NCI-H128 (cell line): Measurements from ENCODE around the gene ANTXR2.

Experiments used
- DNase-seq: peaks from one replicate; lab custom pipeline; 2025; ENCODE audit not compliant: unreplicated experiment; lab: John Stamatoyannopoulos, UW

ANTXR2 gene

DNA sequence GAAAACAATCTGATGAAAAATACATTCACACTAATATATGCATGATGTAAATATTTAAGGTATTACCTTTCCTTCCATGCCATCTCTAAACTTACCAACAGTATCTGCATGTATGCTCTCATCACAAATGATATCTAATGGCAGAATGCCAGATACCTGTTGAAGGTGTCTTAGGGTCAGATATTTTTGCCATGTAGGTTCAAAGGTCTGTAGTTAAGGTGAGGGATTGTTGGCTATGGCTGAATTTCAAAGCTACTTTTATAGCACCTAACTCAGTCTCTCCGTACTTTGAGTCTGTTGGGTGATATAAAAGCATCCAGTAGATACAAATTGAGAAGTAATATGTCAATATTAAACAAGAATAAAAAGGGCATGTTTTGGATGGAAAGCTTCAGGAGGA, 19.8 kb upstream of the ANTXR2 start:
- DNase-seq: no peak

DNA sequence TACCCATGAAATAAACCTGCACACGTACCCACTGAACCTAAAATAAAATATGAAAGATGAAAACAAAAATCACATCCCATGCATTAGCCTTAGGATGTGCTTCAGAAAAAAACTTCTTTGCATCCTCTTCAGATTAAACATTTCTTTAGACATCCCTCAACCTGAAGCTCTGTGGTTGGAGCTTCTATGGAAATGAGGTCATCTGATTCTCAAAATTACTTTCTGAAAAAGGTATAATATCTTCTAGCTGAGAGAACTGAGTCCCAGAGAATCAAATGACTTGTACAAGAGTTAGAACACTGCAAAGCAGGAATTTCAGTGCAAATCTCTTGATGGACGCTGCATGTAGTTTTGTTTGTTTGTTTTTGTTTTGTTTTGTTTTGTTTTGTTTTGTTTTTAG, 19.1 kb upstream of the ANTXR2 start:
- no peak for DNase-seq

DNA sequence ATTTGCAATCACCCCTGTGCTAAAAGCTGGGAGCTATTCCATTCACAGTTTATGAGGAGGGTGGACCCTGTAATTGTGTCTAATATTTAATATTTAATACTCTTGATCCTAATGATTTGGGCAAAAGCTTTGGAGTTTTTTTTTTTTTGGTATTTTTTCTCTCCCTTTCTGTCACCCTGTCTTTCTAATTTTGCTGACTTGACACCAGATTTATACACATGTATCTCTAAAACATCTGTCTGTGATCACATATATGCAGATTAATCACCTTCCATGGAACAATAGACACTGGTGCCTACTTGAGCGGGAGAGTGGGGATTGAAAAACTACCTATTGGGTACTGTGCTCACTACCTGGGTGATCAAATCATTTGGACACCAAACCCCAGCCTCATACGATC, 18.7 kb upstream of the ANTXR2 start:
- DNase-seq: no peak

DNA sequence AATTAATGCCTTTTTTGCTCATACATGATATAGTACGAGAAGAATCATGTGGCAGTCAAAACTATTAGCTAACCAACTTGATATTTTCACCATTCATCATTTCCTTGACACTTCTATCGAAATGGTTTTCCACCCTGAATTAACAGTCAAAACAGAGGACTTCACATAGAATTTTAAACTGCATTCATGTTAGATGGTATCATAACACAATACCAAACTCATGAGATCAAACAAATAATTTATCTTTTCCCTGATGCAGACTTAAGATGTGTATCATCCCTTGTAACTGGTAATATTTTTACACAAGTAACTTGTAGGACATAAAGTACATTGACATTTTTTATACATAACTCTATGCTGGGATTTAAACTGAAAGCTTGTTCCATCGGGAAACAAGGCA, 18.2 kb upstream of the ANTXR2 start:
- no peak for DNase-seq

DNA sequence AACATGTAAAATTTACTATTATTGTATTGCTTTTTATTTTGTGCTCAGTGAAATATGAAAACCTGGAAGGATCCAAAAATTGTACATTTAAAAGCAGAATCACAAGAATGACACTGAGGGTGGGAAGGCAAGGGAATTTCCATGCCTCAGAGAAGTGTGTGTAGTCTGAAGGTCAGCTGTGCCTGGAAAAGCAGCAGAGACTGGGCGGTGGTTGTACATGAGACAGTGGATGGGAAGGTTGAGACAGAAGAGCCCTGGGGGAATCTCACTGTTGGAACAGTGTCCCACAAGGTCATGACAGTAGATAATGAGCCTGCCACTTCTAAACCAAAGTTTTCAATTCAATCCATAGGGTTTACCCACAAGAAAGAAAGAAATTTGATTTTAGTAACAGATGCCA, 17.1 kb upstream of the ANTXR2 start:
- no peak for DNase-seq

DNA sequence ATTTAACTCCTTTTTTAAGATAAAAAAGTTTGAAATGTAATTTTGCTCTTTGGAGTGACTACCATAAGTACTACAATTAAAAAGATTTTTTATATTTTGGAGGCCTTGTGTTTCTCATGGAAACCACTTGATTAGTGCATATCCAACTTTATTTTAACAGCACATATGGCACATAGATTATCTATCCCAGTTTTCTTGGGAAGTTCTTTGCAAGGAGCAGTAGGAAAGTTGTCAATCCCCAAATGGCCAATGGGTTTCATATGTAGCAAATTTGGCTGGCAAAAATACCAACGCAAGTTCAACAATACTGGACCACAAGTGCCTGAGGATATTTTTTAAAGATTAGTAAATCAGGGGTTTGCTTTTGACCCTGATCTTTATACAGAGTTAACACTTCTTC, 15.4 kb upstream of the ANTXR2 start:
- no peak for DNase-seq

DNA sequence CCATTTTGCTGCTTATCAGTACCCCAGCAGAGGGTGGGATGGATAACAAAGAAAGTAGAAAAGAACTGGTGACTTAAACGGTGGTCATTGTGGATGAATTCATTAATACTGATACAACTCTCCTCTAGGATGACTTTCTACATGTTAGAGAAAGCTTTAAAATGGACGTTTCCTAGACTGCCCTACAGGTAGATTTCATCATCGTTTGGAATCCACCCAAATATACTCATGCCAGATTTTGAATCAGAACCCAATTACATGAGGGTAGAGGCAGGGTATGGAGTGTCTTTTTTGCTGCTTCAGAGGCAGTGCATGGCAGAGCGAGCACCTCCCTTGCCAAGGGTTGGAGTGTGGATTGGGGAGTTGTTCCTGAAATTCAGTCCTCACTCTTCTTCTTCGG, 13.3 kb upstream of the ANTXR2 start:
- DNase-seq: no peak

DNA sequence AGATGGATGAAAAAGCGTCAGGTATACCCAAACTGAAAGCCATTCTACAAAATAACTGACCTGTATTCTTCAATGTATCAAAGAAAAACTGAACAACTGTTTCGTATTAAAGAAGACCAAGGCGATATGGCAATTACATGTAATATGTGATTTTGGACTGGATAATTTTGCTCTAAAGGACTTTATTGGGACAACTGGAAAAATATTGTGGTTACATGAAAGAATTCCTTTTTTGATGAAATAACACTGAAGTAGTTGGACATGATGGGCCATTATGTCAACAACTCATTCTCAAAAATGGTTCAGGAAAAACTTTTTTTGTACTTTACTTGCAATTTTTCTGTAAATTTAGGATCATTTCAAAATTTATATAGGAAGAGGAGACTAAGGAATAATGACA, 12.1 kb upstream of the ANTXR2 start:
- no peak for DNase-seq

DNA sequence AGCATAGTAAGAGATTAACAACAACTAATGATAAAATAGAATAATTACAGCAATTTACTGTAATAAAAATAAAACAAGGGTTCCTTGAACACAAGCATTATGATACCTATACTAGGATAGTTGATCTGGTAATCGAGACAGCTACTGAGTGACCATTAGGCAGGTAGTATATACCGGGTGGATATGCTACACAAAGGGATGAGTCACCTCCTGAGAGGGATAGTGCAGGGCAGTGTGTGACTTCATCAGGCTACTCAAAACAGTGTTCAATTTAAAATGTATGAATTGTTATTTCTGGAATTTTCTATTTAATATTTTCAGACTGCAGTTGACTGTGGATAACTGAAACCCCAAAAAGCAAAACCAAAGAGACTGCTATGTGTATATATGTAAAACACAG, 9.7 kb upstream of the ANTXR2 start:
- no peak for DNase-seq

DNA sequence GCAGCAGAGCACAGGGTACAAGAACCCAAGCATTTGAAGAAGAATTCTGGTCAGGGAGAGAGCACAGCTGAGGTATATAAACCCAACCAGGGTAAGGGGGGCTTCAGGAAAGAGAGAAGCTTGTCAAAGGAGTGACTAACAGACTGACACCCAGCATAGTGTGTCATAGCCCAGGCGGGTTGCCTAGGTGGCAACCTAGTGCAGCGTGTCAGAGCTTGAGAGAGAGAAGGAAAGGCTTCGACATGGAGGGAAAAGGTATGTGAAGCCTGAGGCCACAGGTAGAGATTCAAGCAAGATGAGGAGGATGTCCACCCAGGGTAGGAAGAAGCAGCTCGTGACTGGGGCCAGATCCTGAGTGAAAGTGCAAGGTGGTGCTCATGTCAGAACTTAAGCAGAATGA, 8.5 kb upstream of the ANTXR2 start:
- DNase-seq: no peak

DNA sequence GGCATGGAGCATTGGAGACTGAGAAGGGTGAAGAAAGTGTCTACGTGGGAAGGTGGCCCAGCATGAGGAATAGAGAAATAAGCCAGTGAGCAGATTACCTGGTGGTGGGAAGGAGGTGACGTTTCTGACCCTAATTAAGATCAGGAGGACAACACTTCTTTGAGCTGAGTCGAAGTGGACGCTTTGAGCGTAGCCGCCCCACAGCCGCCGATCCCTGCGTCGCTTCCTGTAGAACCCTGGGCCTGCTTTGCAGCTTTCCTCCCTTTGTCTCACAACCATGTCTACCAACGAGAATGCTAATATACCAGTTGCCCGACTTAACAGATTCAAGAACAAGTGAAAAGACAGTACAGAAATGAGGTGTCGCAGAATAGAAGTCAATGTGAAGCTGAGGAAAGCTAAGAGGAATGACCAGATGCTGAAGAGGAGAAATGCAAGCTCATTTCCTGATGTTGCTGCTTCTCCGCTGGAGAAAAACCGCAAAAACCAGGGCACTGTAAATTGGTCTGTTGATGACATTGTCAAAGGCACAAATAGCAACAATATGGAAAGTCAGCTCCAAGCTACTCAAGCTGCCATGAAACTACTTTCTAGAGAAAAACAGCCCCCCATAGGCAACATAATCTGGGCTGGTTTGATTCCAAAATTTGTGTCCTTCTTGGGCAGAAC, 6.4 kb upstream of the ANTXR2 start:
- DNase-seq: no peak

DNA sequence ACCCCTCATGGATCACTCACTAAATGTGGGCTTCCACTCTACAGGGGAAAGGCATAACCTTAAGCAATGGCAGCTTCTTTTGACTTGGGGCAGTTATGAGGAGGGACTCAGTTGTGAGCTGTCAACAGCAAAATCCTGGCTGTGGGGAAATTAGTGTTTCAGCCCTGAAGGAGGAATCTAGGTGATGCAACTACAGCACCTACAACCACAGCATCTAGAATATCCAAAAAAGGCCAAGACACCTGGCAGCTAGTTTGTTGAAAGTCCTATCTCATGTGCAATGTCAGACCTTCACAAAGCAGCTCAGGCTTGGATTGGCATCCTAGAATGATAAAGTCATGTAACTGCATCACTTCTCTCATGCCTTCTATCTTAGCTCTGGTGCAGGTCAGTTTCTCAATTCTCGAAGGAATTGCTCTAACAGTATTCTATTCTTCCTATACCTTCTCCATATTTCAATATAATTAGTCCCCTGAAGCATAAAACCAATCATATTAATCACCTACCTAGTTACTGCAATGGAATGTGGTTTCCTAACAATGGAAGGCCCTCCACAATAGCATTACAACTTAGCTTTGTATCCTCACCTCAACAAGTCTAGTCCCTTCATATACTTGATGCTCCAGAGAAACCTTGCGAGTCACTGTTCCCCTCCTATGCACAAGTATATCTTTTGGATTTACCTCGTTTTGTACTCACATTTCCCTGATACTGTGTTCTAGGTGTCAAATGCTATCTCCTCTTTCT, 5.5 kb upstream of the ANTXR2 start:
- DNase-seq: no peak

DNA sequence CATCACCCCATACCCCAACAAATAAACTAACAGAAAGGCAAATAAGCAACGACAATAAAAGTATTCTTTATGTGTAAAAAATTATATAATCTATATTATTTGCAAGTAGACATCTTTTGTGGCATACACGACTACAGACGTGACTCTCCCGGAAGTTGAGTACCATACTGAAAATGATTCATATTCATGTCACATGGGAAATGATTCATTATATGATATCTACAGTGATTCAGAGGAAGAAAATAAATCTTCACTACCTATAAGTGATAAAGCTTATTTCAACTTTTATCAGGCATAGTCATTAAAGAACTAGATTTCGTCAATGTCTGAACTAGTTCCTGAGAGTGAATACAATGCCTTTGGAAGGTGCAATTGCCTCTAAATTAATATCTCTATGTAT, 4.6 kb upstream of the ANTXR2 start:
- DNase-seq: no peak

DNA sequence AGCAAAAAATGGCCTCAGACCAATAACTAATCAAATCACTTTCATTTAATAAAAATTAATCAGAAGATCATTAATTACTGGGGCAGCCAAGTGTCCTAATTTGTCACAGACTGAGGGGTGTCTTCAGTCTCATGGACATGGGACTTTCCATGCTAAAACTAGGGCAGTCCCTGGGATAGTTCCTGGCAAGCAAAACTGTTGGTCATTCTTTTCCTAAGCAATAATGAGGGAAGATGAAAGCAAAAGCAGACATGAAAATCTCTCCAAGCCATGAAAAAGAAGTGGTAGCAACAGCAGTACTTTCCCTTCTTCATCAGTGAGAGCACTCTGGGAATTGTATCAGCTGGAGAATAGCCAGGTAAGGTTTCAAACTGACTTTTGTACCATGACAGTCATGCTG, 3.7 kb upstream of the ANTXR2 start:
- DNase-seq: no peak

DNA sequence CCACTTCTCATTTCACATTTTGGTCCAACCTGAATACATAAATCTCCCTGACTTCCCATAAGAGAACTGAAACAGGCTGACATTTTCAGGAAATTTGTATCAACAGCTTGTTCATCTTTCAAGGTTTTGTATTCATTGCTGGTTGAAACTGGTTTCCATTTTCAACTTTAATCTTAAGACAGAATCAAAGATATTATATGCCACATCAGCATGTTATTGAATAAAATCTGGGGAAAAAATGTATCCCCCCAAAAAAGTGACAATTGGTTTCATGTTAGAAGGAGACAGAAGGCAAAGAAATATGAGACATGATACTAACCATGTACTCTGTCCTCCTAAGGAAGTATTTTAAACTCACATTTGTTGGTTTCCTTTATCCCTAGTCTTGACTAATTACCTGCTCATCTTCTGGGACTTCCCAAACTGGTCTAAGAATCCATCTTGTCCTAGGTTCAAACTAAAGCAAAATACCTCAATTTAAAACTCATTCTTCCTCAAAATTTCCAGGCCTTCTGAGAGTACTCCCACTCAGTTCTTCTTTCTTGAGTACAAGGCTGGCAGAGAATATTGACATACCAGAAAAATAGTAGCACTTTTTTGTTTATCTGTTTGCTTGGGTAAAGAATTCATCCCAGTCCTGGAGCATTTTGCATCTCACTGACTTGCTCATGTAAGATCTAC, 3.1 kb upstream of the ANTXR2 start:
- DNase-seq: no peak

DNA sequence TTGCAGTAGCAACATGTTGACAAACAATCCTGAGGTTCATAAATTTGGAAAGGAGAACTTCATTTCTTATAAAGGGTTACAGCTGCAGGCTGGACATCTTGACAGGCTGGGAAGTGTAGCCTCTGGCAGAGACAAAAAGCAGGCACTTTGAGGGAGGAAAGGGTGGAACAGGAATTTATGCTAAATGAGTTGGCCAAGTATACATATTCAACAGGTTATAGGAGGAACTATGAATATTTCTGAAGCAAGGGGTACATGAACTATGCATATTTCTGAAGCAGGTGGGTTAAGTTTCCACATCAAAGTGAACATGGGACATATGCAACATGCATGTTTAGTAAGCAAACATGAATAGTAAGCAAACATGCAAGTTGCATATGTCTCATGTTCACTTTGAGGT, 1.6 kb upstream of the ANTXR2 start:
- no peak for DNase-seq

DNA sequence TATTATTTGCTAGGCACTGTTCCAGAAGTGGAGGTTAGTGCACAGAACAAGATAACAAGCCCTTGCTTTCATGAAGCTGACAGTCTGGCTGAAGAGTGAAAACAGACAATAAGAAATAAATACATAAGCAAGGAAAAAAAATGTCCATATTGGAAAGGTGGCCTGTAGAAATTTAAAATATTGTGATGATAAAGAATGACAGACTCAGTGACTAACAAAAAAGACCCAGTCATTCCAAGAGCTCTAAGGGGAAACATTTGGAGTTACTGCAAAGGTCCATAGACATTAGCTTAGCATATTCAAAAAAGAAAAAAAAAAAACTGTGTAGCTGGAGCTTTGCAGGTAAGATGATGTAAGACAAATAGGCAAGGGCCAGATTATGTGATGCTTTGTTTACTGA, 1.0 kb upstream of the ANTXR2 start:
- DNase-seq: no peak

DNA sequence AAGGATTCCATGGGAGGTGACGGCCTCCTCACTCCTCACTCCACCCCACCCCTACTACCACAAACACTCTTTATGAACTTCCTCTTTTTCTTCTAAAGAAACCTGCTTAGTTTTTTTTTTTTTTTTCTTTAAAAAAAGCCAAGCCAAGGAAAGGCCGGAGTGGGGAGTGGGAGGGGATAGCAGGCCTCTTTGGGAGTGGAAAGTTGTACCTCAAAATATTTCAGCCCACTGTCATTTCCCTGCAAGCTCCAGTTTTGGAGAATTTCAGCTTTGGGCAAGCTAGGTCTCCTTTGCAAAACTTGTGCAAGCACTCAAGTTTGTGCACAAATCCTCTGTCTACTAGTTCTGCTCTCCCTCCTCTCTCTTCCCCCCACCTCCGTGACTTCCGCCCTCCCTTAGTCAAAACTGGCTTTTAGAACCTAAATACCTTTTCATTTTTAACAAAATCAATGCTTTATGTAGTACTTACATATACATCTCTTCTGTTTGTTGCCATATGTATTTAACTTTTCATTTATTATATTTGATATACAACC, 512 bp upstream of the ANTXR2 start:
- no peak for DNase-seq

DNA sequence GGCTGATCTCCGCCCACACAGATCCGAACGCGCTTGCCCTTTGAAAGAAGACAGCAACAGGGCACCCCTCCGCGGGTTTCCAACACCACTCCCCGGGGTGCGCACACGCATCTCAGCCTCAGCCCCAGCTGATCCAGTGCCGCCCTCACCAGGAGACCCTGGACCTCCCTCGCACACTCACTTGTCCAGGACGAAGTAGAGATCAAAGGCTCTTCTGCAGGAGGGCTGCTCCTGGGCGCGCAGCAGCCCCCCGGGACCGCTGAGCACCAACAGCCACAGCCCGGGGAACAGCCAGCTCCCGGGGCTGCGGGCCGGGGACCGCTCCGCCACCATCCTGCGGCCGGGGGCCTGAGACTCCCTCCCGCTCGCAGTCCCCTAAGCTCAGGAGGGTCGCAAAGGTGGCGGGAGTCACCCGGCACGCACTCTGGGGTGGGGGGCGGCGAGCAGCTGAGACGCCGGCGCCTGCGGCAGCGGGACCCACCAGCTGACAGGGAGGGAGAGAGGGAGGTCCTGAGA, 743 bp downstream of the ANTXR2 start:
- no peak for DNase-seq

DNA sequence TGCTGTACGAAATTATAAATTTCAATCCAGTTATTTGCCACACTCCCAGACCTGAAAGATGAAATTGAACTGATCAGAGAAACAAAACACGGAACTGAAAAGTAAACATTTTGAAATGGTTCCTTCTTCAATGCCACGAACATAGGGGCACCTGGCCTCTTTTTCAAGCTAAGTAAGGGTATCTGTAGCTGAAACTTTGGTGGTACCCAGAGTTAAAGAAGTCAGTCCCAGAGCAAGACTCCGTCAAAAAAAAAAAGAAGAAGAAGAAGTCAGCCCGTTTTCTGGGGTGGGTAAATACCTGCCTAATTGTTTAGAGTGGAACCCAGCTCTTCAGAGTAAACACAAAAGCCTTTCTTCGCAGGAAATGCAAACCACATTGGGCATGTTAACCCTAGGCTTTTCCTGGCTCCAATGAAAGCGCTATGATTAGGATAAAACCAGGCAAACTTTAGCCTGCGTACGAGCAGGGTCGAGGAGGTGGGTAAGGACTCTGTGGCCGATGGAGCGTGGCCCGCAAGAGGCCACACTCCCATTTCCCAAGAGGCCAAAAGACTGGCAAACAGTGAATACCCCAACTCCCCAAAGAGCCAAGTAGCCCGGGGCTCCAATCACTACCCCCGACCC, 1.3 kb downstream of the ANTXR2 start:
- DNase-seq: no peak

DNA sequence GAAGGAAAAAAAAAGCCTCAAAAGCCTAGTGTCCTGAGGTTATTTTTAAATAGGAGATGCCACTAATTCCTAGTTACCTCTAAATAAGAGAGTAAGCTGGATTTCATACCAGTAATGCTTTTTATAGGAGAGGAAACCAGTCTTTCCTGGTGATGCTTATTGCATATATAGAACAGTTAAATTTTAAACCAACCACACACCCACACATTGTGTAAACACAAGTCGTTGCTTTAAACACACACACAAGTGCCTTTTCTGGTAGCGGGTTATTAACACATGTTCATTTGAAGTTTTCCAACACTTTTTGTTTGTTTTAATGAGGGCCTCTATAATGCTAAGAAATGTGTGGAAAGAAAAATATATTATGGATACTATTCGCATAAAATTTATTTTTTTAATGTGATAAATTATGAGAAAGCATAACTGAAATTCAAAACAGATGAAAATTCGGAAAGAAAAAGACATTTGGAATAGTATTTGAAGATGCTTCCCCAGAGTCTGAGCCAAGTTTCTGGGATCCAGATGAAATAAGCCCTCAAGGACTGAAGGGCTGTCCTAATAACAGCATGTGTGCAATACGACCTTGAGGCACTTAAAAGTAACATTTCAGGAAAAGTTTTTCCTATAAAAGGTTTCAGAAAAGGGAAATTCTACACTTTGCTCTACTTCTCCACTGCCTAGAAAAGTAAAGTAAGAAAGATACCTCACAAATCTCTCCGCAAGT, 2.0 kb downstream of the ANTXR2 start:
- no peak for DNase-seq
